Activated CD4-positive, alpha-beta T cell treated with anti-CD3 and anti-CD28 coated beads, Interleukin-2, amount 10 ng/mL, durations not matched to agents 7 days and 5 days (primary cell): ENCODE results near the gene FAM43B. TPM values are rescaled to one million over a fixed set of nuclear protein-coding genes. Genes with fewer than 3 reads are reported as not detected.

Experiments used
- total RNA-seq, 2 experiments: library from RNA; stranded (reverse); gene quantifications; one replicate each; pipeline ENCODE4 v1.2.3, GENCODE V29; 2021

The FAM43B gene
- total RNA-seq, 2 experiments from 2014 or later, result not detected

Other genes with a start within 250 kb of the FAM43B start
- under 1 TPM; 0.37 to 0.45 TPM for gene CAMK2N1, start 66.4 kb upstream of the FAM43B start, total RNA-seq
- 10 to 100 TPM; 17.4 to 20.1 TPM for gene MUL1, start 44.4 kb upstream of the FAM43B start, total RNA-seq
- gene CDA, start 36.5 kb downstream of the FAM43B start, total RNA-seq, result not detected
- 1 to 10 TPM; 3.1 to 4.1 TPM for gene PINK1, start 80.9 kb downstream of the FAM43B start, total RNA-seq
- 100 to 1,000 TPM; 145 to 152 TPM for gene DDOST, start 108.8 kb downstream of the FAM43B start, total RNA-seq
- gene KIF17, start 165.4 kb downstream of the FAM43B start, total RNA-seq, result not detected
- gene SH2D5, start 180.1 kb downstream of the FAM43B start, total RNA-seq, result not detected
- 100 to 1,000 TPM; 369 to 407 TPM for gene HP1BP3, start 234.7 kb downstream of the FAM43B start, total RNA-seq